Stomach (tissue), 4 donors: Measurements from ENCODE around the gene CHAF1A.

Experiments
- CTCF ChIP-seq, 7 experiments: fragments of 450-650 bp in 4 of 7; fragments of 200-600 bp in 3 of 7; sonication (generic) in 3 of 7; IDR thresholded peaks; one replicate each; pipeline ENCODE4 v1.5.1; 2016 to 2019; ENCODE audit warnings: antibody characterized with exemption in 7 of 7, control low read depth in 2 of 7, mild to moderate bottlenecking in 1 of 7
- EP300 ChIP-seq: sonication (generic); formaldehyde crosslinking; IDR thresholded peaks from one replicate; pipeline ENCODE4 v1.6.1; 2017; ENCODE audit warnings: antibody characterized with exemption
- POLR2AphosphoS5 ChIP-seq, 3 donors: sonication (generic); formaldehyde crosslinking; IDR thresholded peaks; one replicate each; pipeline ENCODE4 v1.6.1; 2016; ENCODE audit warnings: antibody characterized with exemption in 3 of 3

- TF ChIP-seq CTCF (IDR thresholded peaks at IDR 0.05) (no peak), POLR2AphosphoS5 (IDR thresholded peaks at IDR 0.05) (no peak), EP300 (no peak)
Measured at GRCh38 chr19:4482721-4483364, 80.4 kb downstream of the CHAF1A start.
